ENCODE measurements around the gene ANXA11.

Gene ANXA11

DNA sequence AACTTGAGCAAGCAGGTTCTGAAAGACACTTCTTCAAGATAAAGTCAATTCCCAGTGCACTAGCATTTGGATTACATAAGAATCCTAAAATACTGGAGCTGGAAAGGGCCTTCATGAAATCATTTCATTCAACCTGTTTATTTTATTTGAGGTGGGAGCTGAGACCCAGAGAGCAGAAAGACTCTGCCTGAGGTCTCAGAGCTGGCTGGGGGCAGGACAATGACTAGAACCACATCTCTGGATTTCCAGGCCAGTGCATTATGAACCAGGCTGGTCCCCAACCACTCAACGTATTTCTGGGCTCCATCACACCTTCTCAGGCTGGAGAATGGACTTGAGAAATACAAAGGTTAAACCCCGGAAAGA, 8.4 kb downstream of the ANXA11 start:
- no peaks in the 10 kb centered on the region for H3K36me3 ChIP-seq (ENCODE audit: insufficient read depth, low read length)
- H3K27ac ChIP-seq (ENCODE audit: low read depth, low read length), result no peak overlapping the region
- peaks cover 18% of the 10 kb centered on the region for H3K4me1 ChIP-seq (ENCODE audit: insufficient read depth, low read length)
- no peaks in the 10 kb centered on the region for H3K9me3 ChIP-seq (ENCODE audit: insufficient read depth, low read depth, low read length)
- 97% methylated on average over 2 of the region's 2 CpGs for WGBS
- H3K27me3 ChIP-seq (ENCODE audit: insufficient read depth, low read length), result no peaks in the 10 kb centered on the region
- no peak overlapping the region for H3K9ac ChIP-seq (ENCODE audit: low read depth, low read length)
- H3K4me3 ChIP-seq (ENCODE audit: low read length), result no peak overlapping the region

DNA sequence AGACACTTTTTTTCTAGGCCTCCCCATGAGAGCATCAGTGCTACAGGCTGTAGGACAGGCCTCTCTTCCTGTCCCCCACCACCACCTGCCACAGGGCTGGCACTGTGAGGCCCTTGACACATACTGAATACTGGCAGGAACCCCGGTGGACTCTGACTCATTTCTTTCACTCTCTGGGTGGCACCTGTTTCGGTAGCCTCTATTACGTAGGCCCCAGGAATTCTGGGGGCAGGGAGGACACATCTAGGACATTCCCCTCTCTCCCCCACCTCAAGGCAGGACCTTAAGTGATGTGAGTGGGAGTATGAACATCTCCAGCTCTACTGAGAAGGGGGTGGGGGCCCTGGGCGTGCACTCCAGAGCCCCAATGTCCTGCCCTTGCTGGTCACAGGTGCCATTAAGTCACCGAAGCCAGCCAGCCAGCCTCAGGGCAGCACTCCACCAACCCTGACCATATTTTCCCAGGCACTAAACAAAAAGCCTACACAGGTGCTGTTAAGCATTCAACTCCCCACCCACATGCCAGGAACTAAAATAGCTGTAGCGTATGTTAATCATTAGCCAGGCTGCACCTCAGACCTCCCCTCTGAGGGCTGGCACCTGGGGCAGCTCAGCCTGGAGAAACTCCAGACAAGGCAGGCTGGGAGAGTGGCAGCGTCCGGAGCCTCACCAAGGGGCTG, 8.9 kb downstream of the ANXA11 start:
- Histone ChIP-seq H3K27ac (ENCODE audit: low read depth, low read length) (no peak overlapping the region), H3K4me1 (ENCODE audit: insufficient read depth, low read length) (peaks cover 18% of the 10 kb centered on the region), H3K9me3 (ENCODE audit: insufficient read depth, low read depth, low read length) (no peaks in the 10 kb centered on the region), H3K4me3 (ENCODE audit: low read length) (no peak overlapping the region), H3K36me3 (ENCODE audit: insufficient read depth, low read length) (no peaks in the 10 kb centered on the region), H3K27me3 (ENCODE audit: insufficient read depth, low read length) (no peaks in the 10 kb centered on the region), H3K9ac (ENCODE audit: low read depth, low read length) (no peak overlapping the region)
- 92% methylated on average over 8 of the region's 8 CpGs for WGBS

DNA sequence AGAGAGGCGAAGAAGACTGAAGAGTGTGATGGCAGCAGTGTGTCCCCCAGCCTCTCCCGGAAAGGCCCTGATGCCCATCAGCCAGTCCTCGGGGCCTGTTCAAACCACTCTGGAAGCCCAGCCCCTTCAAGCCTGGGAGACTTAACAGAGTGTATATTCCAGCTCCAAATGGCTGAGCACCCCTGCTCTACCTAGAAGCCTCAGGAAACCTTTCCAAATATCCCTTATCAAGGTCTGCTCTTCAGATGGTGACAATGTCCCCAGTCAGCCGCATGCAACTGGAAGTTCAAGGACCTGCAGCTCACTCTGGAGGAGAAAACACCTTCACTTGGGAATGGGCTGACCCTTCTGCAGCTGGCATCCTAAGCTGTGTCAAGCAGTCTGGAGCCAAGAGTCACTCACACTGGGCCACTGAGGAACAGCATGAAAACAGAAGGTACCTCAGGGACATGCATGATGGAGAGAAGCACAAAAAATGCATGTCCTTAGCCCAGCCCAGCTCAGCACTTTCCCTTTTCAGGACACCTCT, 10.2 kb downstream of the ANXA11 start:
- WGBS, result 90% methylated on average over 4 of the region's 4 CpGs
- Histone ChIP-seq H3K4me1 (ENCODE audit: insufficient read depth, low read length) (peaks cover 14% of the 10 kb centered on the region), H3K27ac (ENCODE audit: low read depth, low read length) (no peak overlapping the region)

DNA sequence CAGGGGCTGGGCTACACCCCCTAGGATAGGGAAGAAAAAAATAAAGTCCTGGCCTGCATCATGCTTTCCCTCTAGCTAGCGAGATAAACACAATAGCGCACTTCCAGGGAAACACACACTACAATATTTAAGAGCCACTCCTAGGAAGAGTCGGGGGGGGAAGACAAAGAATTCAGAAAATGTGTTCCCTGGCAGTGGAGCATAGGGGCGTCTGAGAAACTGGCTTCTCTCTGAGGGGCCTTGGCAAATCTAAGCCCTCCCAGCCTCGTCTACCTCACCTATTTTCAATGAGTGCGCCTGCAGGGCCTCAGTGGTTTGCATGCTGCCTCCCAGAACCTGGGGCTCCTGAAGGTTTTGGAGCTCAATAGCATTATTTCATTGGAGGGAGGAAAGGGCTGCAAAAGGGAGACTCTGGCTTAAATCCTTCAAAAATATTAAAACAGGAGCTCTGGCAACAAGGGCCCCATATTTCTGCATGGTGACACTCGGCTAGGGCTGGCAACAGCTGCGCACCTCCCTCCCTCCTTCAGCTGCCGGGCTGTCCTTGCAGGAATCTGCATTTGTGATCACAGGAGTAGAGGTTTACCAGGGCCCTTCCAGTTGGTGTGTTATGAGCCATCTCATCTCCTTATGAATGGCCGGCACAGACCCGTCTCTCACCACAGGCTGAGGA, 10.8 kb downstream of the ANXA11 start:
- Histone ChIP-seq H3K27ac (ENCODE audit: low read depth, low read length) (no peak overlapping the region), H3K4me3 (ENCODE audit: low read length) (no peak overlapping the region), H3K4me1 (ENCODE audit: insufficient read depth, low read length) (peaks cover 15% of the 10 kb centered on the region), H3K9ac (ENCODE audit: low read depth, low read length) (no peak overlapping the region), H3K9me3 (ENCODE audit: insufficient read depth, low read depth, low read length) (no peaks in the 10 kb centered on the region), H3K36me3 (ENCODE audit: insufficient read depth, low read length) (no peaks in the 10 kb centered on the region), H3K27me3 (ENCODE audit: insufficient read depth, low read length) (no peaks in the 10 kb centered on the region)
- 80% methylated on average over 10 of the region's 11 CpGs for WGBS

More for the DNA sequence above, 10.2 kb downstream of the ANXA11 start:
- no peaks in the 10 kb centered on the region for H3K36me3 ChIP-seq (ENCODE audit: insufficient read depth, low read length)
- no peaks in the 10 kb centered on the region for H3K27me3 ChIP-seq (ENCODE audit: insufficient read depth, low read length)
- no peak overlapping the region for H3K4me3 ChIP-seq (ENCODE audit: low read length)
- H3K9ac ChIP-seq (ENCODE audit: low read depth, low read length), result no peak overlapping the region
- no peaks in the 10 kb centered on the region for H3K9me3 ChIP-seq (ENCODE audit: insufficient read depth, low read depth, low read length)

DNA sequence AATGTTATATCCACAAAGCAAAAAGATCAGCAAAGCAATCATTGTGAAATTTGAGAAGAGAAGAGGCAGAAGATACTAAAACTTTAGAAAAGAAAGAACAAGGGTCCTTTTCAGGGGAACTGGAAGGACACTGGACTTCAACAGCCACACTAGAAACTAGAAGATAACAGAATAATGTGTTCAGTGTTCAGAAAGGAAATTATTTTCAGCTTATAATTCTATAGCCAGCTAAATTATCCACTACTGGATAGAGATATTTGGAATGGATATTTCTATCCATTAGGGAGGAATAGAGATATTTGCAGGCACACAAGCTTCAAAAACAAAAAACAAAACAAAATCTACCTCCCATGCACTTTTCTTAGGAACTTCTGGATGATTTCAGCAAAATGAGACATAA, 12.8 kb downstream of the ANXA11 start:
- Histone ChIP-seq H3K36me3 (ENCODE audit: insufficient read depth, low read length) (no peaks in the 10 kb centered on the region), H3K27ac (ENCODE audit: low read depth, low read length) (no peak overlapping the region), H3K4me1 (ENCODE audit: insufficient read depth, low read length) (peaks cover 15% of the 10 kb centered on the region), H3K27me3 (ENCODE audit: insufficient read depth, low read length) (no peaks in the 10 kb centered on the region), H3K4me3 (ENCODE audit: low read length) (no peak overlapping the region), H3K9ac (ENCODE audit: low read depth, low read length) (no peak overlapping the region), H3K9me3 (ENCODE audit: insufficient read depth, low read depth, low read length) (no peaks in the 10 kb centered on the region)

DNA sequence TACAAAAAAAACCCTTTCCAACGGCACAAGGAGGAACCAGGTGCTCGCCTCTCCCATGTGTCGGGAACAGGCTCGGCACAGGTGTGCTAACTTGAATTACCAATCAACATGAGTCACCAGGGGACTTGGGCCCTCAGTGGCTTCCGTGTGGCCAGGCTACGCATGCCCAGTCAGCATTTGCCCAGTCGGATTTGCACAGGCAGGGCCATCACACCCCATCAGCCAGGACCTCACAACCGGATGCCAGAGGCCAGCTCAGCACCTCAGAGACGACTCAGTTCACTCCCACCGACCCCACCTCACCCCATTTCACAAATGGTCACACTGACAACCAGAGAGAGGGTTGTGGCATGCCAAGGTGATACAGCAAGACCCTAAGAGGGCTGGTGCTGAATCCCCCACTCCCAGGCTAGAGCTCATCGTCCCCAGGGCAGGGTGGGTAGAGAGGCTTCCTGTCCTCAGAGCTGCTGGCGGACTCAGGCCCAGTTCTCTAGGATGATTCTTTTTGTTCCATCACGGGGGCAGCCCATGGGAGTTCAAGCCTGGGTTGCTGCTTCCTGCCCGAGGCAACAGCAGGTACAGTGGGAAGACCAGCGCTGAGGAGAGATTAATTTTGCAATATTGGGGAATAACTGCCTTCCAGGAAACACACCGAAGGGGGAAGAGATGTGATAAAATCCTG, 13.6 kb downstream of the ANXA11 start:
- Histone ChIP-seq H3K4me1 (ENCODE audit: insufficient read depth, low read length) (peaks cover 15% of the 10 kb centered on the region), H3K4me3 (ENCODE audit: low read length) (no peak overlapping the region), H3K27ac (ENCODE audit: low read depth, low read length) (no peak overlapping the region), H3K36me3 (ENCODE audit: insufficient read depth, low read length) (no peaks in the 10 kb centered on the region), H3K9me3 (ENCODE audit: insufficient read depth, low read depth, low read length) (no peaks in the 10 kb centered on the region), H3K9ac (ENCODE audit: low read depth, low read length) (no peak overlapping the region), H3K27me3 (ENCODE audit: insufficient read depth, low read length) (no peaks in the 10 kb centered on the region)
- 79% methylated on average over 16 of the region's 16 CpGs for WGBS

DNA sequence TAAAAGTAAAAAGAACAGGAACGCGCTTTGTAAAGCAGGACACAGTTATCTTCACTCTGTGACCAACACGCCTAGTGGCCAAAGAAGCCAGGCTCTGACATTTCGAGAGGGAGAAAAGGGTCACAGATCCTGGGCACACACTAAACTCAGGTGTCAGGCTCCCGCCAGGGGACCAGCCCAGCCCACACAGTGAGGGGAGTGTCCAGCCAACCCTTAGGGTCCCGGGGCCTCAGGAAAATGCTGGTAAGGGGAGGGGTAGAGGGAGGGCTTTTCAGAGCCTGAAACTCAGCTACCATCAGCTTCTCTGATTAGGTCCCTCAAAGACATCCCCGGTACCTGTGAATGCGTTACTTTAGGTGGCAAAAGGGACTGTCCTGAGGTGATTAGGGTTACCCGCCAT, 16.6 kb downstream of the ANXA11 start:
- no peak overlapping the region for H3K27ac ChIP-seq (ENCODE audit: low read depth, low read length)

DNA sequence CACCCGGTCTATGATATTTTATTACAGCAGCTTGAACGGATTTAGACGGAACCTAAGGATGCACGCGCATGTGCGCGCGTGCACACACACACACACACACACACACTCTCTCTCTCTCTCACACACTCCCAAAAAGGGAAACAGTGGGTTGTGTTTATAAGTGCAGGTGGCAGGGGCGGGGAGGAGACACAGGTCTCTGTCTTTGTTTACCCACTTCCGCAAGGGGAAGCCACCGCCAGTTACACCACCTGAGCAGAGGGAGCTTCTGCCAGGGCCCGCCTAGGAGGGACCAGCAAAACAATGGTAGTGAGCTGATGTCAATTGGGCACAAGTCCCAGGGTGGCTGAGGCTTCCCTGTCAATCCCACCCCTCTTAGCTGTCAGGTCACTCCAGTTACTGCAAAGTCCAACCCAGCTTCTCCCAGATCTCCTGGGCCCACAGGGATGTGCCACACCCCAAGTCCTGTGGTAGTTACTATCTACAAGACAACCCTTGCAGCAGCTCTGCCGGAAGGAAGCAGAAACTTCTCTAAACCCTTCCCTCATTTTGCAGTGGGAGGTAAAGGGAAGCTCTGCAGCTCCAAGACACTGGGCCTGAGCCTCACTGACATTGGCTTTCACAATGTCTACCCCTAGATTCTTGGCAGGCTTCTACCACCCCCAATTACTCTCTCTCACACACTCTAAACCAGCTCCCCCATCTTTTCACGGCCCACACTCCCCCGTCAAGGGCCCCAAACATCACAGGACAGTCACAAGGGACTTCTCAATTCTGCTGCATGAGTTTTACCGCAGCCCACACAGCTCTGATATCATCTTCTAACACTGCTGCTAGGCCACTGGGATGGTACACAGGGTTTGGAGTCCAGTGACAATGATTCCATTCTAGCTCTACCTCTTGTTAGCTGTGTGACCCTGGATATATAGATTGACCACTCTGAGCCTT, 17.6 kb downstream of the ANXA11 start:
- 96% methylated on average over 15 of the region's 16 CpGs for WGBS
- no peak overlapping the region for H3K9ac ChIP-seq (ENCODE audit: low read depth, low read length)

More for the DNA sequence above, 16.6 kb downstream of the ANXA11 start:
- no peak overlapping the region for H3K4me3 ChIP-seq (ENCODE audit: low read length)
- H3K27me3 ChIP-seq (ENCODE audit: insufficient read depth, low read length), result no peaks in the 10 kb centered on the region
- 93% methylated on average over 9 of the region's 9 CpGs for WGBS
- H3K9ac ChIP-seq (ENCODE audit: low read depth, low read length), result no peak overlapping the region
- no peaks in the 10 kb centered on the region for H3K36me3 ChIP-seq (ENCODE audit: insufficient read depth, low read length)
- H3K4me1 ChIP-seq (ENCODE audit: insufficient read depth, low read length), result peaks cover 3% of the 10 kb centered on the region; the same call in 1 of the 2 replicates
- H3K9me3 ChIP-seq (ENCODE audit: insufficient read depth, low read depth, low read length), result no peaks in the 10 kb centered on the region

DNA sequence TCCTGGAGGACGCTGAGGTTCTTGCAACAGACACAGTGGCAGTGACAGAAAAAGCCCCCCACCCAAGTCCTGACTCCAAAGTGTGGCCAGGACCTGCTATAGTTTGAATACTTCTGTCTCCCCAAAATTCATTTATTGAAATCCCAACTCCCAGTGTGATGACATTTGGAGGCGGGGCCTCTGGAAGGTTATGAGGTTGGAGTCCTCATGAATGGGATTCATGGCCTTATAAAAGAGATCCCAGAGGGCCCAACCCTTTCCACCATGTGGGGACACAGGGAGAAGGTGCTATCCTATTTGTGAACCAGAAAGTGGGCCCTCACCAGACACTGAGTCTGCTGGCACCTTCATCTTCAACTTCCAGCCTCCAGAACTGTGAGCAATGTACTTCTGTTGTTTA, 18.3 kb downstream of the ANXA11 start:
- Histone ChIP-seq H3K4me1 (ENCODE audit: insufficient read depth, low read length) (peaks cover 3% of the 10 kb centered on the region; the same call in 1 of the 2 replicates), H3K9ac (ENCODE audit: low read depth, low read length) (no peak overlapping the region), H3K4me3 (ENCODE audit: low read length) (no peak overlapping the region), H3K27me3 (ENCODE audit: insufficient read depth, low read length) (no peaks in the 10 kb centered on the region), H3K36me3 (ENCODE audit: insufficient read depth, low read length) (no peaks in the 10 kb centered on the region), H3K27ac (ENCODE audit: low read depth, low read length) (no peak overlapping the region), H3K9me3 (ENCODE audit: insufficient read depth, low read depth, low read length) (no peaks in the 10 kb centered on the region)
- 91% methylated on average over 2 of the region's 2 CpGs for WGBS

More for the DNA sequence above, 17.6 kb downstream of the ANXA11 start:
- Histone ChIP-seq H3K36me3 (ENCODE audit: insufficient read depth, low read length) (no peaks in the 10 kb centered on the region), H3K27me3 (ENCODE audit: insufficient read depth, low read length) (no peaks in the 10 kb centered on the region), H3K9me3 (ENCODE audit: insufficient read depth, low read depth, low read length) (no peaks in the 10 kb centered on the region), H3K27ac (ENCODE audit: low read depth, low read length) (no peak overlapping the region), H3K4me3 (ENCODE audit: low read length) (no peak overlapping the region), H3K4me1 (ENCODE audit: insufficient read depth, low read length) (peaks cover 3% of the 10 kb centered on the region; the same call in 1 of the 2 replicates)

DNA sequence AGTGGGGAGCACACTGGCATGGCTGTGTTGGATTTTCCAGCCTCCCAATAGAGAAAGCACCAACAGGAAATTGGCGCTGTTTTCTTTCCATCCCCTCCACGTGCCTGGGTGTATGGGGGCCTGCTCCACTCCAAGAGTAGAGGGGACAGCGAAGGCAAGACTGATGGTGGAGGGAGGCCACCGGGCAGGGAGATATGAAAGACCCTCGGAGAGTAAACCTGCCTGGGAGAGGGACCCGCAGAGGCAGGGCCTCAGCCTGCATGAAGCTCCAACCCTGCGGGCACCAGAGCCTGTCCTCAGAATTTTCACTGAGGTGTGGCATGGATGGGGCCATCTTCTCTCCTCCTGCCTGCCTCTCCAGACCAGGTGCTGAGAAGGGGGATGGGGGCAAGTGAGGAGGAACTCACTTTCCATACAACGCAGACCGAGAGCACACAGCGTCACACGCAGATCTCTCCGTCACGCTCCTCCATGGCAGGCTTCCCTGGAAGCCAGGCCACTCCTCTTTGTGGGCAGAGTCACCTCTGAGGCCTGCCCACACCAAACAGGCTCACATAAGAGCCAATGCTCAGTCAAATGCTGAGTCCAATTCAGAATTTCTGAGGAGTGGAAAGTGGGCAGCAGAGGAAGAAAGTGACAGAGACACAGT, 18.8 kb downstream of the ANXA11 start:
- Histone ChIP-seq H3K27ac (ENCODE audit: low read depth, low read length) (no peak overlapping the region), H3K4me1 (ENCODE audit: insufficient read depth, low read length) (peaks cover 3% of the 10 kb centered on the region; the same call in 1 of the 2 replicates), H3K27me3 (ENCODE audit: insufficient read depth, low read length) (no peaks in the 10 kb centered on the region), H3K9me3 (ENCODE audit: insufficient read depth, low read depth, low read length) (no peaks in the 10 kb centered on the region), H3K9ac (ENCODE audit: low read depth, low read length) (no peak overlapping the region), H3K4me3 (ENCODE audit: low read length) (no peak overlapping the region), H3K36me3 (ENCODE audit: insufficient read depth, low read length) (no peaks in the 10 kb centered on the region)
- 87% methylated on average over 13 of the region's 13 CpGs for WGBS

All from HUES64 (cell line).